Measurements from ENCODE around the gene FCN1. TPM values are rescaled to one million over a fixed set of nuclear protein-coding genes. Genes with fewer than 3 reads are reported as not detected.
A peak's percentile ranks its signal among the peaks of the same experiment; 100 is the strongest.

FCN1 gene
- total RNA-seq, 1 donor from 2014 or later: not detected

- Mint-ChIP-seq H3K27me3 (ENCODE audit: low read depth) (peaks cover 9% of the 10 kb centered on the region), H3K27ac (no peak overlapping the region), H3K36me3 (no peaks in the 10 kb centered on the region), H3K4me1 (peaks cover 4% of the 10 kb centered on the region), H3K4me3 (no peak overlapping the region), H3K9me3 (no peaks in the 10 kb centered on the region)
- DNase-seq (ENCODE audit: low spot score in 2 of 2, unreplicated experiment in 2 of 2): peak in 1 of 2 experiments; percentile 31
- TF ChIP-seq CTCF (IDR thresholded peaks at IDR 0.05; ENCODE audit: unreplicated experiment): no peak
These were observed 31.2 kb downstream of the FCN1 start for GRCh38 chr9:134886413-134886913.

GRCh38 chr9:134885679-134886412 is 31.9 kb downstream of the FCN1 start:
- H3K4me1 Mint-ChIP-seq: peaks cover under 1% of the 10 kb centered on the region
- no peak for TF ChIP-seq CTCF (IDR thresholded peaks at IDR 0.05; ENCODE audit: unreplicated experiment)
- no peak overlapping the region for H3K27ac Mint-ChIP-seq
- no peaks in the 10 kb centered on the region for H3K9me3 Mint-ChIP-seq
- no peaks in the 10 kb centered on the region for H3K36me3 Mint-ChIP-seq
- DNase-seq (ENCODE audit: low spot score in 2 of 2, unreplicated experiment in 2 of 2): no peak
- H3K27me3 Mint-ChIP-seq (ENCODE audit: low read depth): peaks cover 9% of the 10 kb centered on the region
- no peak overlapping the region for H3K4me3 Mint-ChIP-seq

- no peak for DNase-seq (ENCODE audit: low spot score in 2 of 2, unreplicated experiment in 2 of 2)
- H3K4me1 Mint-ChIP-seq: no peaks in the 10 kb centered on the region
- H3K36me3 Mint-ChIP-seq: no peaks in the 10 kb centered on the region
- no peak for TF ChIP-seq CTCF (IDR thresholded peaks at IDR 0.05; ENCODE audit: unreplicated experiment)
- H3K27me3 Mint-ChIP-seq (ENCODE audit: low read depth): peaks cover 10% of the 10 kb centered on the region
- no peaks in the 10 kb centered on the region for H3K9me3 Mint-ChIP-seq
- H3K27ac Mint-ChIP-seq: no peak overlapping the region
- no peak overlapping the region for H3K4me3 Mint-ChIP-seq
These were observed 32.6 kb downstream of the FCN1 start for GRCh38 chr9:134885001-134885678.

GRCh38 chr9:134884492-134884891 is 33.2 kb downstream of the FCN1 start:
- no peak for TF ChIP-seq CTCF (IDR thresholded peaks at IDR 0.05; ENCODE audit: unreplicated experiment)
- Mint-ChIP-seq H3K4me1 (no peaks in the 10 kb centered on the region), H3K9me3 (no peaks in the 10 kb centered on the region), H3K27me3 (ENCODE audit: low read depth) (peaks cover 14% of the 10 kb centered on the region), H3K27ac (no peak overlapping the region), H3K4me3 (no peak overlapping the region), H3K36me3 (no peaks in the 10 kb centered on the region)
- no peak for DNase-seq (ENCODE audit: low spot score in 2 of 2, unreplicated experiment in 2 of 2)

- no peaks in the 10 kb centered on the region for H3K36me3 Mint-ChIP-seq
- H3K27me3 Mint-ChIP-seq (ENCODE audit: low read depth): peaks cover 14% of the 10 kb centered on the region
- H3K27ac Mint-ChIP-seq: no peak overlapping the region
- no peak for TF ChIP-seq CTCF (IDR thresholded peaks at IDR 0.05; ENCODE audit: unreplicated experiment)
- no peaks in the 10 kb centered on the region for H3K9me3 Mint-ChIP-seq
- no peak overlapping the region for H3K4me3 Mint-ChIP-seq
- no peak for DNase-seq (ENCODE audit: low spot score in 2 of 2, unreplicated experiment in 2 of 2)
- H3K4me1 Mint-ChIP-seq: no peaks in the 10 kb centered on the region
These were observed 34.5 kb downstream of the FCN1 start for GRCh38 chr9:134883040-134883782.
